Esophagus muscularis mucosa (tissue), 4 donors: ENCODE data around the gene TEC.

ENCODE experiments used
- EP300 ChIP-seq: sonication (generic); formaldehyde crosslinking; IDR thresholded peaks from one replicate; pipeline ENCODE4 v1.6.1; 2017; ENCODE audit warnings: antibody characterized with exemption
- POLR2A ChIP-seq: fragments of 450-650 bp; IDR thresholded peaks from one replicate; pipeline ENCODE4 v1.6.1; 2017; ENCODE audit warnings: antibody characterized with exemption, moderate library complexity, mild to moderate bottlenecking, low read depth
- TF ChIP-seq, protein P1 (sequence below), 3 experiments: fragments of 200-600 bp in 2 of 3; fragments of 450-650 bp in 1 of 3; sonication (generic) in 2 of 3; IDR thresholded peaks; one replicate each; pipeline ENCODE4 v1.5.1; 2017 to 2019; ENCODE audit warnings: antibody characterized with exemption in 3 of 3, mild to moderate bottlenecking in 2 of 3, moderate library complexity in 1 of 3

DNA sequence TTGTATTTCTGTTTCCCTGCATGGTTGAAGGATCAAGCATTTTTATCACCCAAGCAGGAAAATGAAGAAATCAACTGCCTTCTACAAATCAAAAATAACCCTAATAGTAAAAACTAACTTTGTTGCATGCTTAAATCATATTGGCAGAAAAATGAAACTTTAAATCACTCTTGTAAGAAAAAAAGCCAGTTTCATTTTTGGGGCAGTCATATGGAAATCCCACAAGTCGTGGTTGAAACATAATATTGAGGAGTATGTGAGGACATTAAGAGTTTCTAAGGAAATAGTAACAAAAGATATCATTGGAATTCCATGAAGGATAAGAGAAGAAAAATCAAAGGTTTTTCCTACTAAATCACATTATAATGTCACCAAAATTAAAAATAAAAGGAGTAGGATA lies 8.4 kb downstream of the TEC start:
- TF ChIP-seq POLR2A, result no peak
- no peak for TF ChIP-seq EP300
- TF ChIP-seq, protein P1, sequence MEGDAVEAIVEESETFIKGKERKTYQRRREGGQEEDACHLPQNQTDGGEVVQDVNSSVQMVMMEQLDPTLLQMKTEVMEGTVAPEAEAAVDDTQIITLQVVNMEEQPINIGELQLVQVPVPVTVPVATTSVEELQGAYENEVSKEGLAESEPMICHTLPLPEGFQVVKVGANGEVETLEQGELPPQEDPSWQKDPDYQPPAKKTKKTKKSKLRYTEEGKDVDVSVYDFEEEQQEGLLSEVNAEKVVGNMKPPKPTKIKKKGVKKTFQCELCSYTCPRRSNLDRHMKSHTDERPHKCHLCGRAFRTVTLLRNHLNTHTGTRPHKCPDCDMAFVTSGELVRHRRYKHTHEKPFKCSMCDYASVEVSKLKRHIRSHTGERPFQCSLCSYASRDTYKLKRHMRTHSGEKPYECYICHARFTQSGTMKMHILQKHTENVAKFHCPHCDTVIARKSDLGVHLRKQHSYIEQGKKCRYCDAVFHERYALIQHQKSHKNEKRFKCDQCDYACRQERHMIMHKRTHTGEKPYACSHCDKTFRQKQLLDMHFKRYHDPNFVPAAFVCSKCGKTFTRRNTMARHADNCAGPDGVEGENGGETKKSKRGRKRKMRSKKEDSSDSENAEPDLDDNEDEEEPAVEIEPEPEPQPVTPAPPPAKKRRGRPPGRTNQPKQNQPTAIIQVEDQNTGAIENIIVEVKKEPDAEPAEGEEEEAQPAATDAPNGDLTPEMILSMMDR (IDR thresholded peaks at IDR 0.05), result no peak
